Measurements from ENCODE around the gene CCDC121.

Gene CCDC121

DNA sequence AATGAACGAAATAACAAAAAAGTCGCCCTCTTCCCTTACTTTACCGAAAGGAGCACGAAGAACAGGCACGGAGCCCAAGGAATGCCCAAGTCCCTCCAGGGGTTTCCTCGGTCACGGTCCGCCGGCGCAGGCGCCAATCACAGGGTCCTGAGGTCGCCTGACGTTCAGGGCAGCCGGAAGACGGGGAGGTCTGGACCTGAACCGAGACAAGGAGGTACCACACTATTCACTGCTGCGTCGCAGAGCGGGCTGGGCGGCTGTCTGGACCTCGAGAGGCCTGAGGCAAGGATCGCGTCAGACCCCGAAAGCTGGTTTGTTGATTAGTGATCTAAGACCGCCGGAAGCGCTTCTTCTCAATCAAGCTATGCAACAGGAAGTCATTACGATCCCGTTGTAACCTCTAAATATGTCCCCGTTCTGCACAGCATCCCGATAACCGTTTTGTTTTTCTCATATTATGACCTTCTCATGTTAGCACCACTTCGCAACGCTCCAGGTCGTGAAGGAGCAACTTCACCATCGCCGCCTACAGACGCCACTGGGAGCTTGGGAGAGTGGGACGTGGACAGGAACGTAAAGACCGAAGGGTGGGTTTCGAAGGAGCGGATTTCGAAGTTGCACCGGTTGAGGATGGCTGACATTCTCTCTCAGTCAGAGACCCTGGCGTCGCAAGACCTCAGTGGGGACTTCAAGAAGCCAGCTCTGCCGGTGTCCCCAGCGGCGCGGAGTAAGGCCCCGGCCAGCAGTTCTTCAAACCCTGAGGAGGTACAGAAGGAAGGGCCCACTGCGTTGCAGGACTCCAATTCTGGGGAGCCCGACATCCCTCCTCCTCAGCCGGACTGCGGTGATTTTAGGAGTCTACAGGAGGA lies 34.7 kb upstream of the CCDC121 start, which contains the start of the genes SLC4A1AP and SUPT7L:
Gene SLC4A1AP (plus strand): TSS at position 605 of the 869 bp plus-strand sequence. CDS start 26 bp downstream, at position 631.
Gene SUPT7L (minus strand): TSS at position 330 of the 869 bp plus-strand sequence. CDS start 1,422 bp downstream, outside the sequence.
- no peak for TF ChIP-seq CTCF (IDR thresholded peaks at IDR 0.05; ENCODE audit: low read depth, low read length, missing control alignments)
- H3K4me3 ChIP-seq (replicated peaks; ENCODE audit: low read depth, low read length): peak within 1 kb of the TSS; percentile 92
- peak; percentile 57 for DNase-seq (ENCODE audit: extremely low read depth, low read depth)

DNA sequence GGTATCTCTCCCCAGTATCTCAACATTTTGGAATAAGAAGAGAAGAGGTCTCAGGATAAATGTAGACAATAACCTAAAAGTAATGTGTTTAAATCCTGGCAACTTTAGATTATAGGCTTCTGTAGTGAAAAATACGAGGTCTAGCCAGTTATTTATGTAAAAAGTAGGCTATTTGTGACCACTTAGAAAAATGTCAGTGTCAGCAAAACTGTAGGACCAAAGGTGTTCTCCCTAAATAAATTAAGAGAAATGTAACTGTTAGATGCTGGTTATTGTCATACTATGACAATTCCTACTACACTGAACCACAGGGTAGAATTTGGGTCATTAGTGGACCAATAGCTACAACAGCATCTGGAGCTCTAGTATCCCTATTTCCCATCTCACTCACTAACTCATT lies 32.6 kb upstream of the CCDC121 start:
- DNase-seq (ENCODE audit: extremely low read depth, low read depth): no peak
- TF ChIP-seq CTCF (IDR thresholded peaks at IDR 0.05; ENCODE audit: low read depth, low read length, missing control alignments): no peak
- no peak overlapping the region for H3K4me3 ChIP-seq (replicated peaks; ENCODE audit: low read depth, low read length)

DNA sequence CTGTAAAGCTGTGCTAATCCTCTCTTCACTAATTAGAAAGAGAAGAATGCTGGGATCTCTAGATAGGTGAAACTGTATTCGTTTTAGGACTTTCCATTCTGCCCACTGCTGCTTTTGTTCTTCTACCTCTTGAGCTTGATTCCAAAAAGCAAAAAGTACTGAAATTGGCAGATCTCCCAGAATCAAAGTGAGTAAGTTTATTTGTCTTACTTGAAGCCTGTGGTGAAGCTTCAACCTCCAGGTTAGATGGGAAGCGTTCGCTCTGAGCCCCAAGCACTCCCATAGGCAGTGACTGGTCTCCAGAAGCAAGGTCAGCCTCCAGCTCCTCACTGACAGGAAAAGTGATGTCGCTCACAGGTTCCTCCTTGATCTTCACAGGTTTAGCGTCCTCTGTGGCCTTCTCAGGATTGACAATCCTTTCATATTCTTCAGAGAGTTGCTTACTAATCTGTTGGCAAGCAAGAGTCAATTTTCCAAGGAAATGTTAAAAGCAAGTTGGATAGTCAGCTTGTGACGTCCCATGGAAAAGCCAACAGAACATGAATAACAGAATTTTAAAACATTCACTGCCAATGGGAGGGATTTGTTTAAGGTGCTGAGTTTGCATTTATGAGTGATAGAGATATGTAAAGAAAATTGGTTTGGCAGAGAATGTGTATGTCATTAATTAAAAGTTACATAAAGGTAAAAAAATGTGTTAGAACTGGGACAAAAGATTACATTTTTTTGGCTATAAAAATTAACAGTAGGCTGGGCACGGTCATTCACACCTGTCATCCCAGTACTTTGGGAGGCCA lies 26.5 kb upstream of the CCDC121 start:
- no peak for DNase-seq (ENCODE audit: extremely low read depth, low read depth)
- TF ChIP-seq CTCF (IDR thresholded peaks at IDR 0.05; ENCODE audit: low read depth, low read length, missing control alignments): no peak

GRCh38 chr2:27653397-27653796 lies 24.6 kb upstream of the CCDC121 start:
- DNase-seq (ENCODE audit: extremely low read depth, low read depth): no peak
- no peak for TF ChIP-seq CTCF (IDR thresholded peaks at IDR 0.05; ENCODE audit: low read depth, low read length, missing control alignments)
- H3K4me3 ChIP-seq (replicated peaks; ENCODE audit: low read depth, low read length): no peak overlapping the region

More for the DNA sequence above, 26.5 kb upstream of the CCDC121 start:
- no peak overlapping the region for H3K4me3 ChIP-seq (replicated peaks; ENCODE audit: low read depth, low read length)

- no peak for DNase-seq (ENCODE audit: extremely low read depth, low read depth)
- H3K4me3 ChIP-seq (replicated peaks; ENCODE audit: low read depth, low read length): no peak overlapping the region
- no peak for TF ChIP-seq CTCF (IDR thresholded peaks at IDR 0.05; ENCODE audit: low read depth, low read length, missing control alignments)
Observed at GRCh38 chr2:27652790-27653189, 24.0 kb upstream of the CCDC121 start.

GRCh38 chr2:27652341-27652740 lies 23.5 kb upstream of the CCDC121 start:
- no peak overlapping the region for H3K4me3 ChIP-seq (replicated peaks; ENCODE audit: low read depth, low read length)
- no peak for DNase-seq (ENCODE audit: extremely low read depth, low read depth)
- no peak for TF ChIP-seq CTCF (IDR thresholded peaks at IDR 0.05; ENCODE audit: low read depth, low read length, missing control alignments)
